Hematopoietic multipotent progenitor cell treated with erythropoietin and hydrocortisone succinate and interleukin-3 and kit ligand, for 8 days (in vitro differentiated cells): Measurements from ENCODE around the gene TMEM30B.
"Not testable (repeated sequence)": the region's sequence is repeated elsewhere in the genome, so short reads cannot be mapped to it uniquely, and the experiment has no call there.

Experiments used
- DNase-seq: peaks from one replicate; pipeline ENCODE4 v3.0.0-alpha.2; 2015

The TMEM30B gene

GRCh38 chr14:61264010-61264571, 17.0 kb downstream of the TMEM30B start:
- DNase-seq: no peak

DNA sequence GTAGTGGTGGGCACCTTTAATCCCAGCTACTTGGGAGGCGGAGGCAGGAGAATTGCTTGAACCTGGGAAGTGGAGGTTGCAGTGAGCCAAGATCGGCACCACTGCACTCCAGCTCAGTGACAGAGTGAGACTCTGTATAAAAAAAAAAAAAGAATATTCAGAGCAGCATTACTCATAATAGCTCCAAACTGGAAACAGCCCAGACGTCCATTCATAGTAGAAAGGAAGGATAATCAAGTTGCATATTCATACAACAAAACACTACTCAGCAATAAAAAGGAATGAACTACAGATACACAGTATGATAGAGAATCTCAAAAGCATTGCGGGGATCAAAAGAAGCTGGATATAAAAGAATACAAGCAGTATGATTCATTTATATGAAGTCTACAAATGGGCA, 19.1 kb downstream of the TMEM30B start:
- DNase-seq: no peak

DNA sequence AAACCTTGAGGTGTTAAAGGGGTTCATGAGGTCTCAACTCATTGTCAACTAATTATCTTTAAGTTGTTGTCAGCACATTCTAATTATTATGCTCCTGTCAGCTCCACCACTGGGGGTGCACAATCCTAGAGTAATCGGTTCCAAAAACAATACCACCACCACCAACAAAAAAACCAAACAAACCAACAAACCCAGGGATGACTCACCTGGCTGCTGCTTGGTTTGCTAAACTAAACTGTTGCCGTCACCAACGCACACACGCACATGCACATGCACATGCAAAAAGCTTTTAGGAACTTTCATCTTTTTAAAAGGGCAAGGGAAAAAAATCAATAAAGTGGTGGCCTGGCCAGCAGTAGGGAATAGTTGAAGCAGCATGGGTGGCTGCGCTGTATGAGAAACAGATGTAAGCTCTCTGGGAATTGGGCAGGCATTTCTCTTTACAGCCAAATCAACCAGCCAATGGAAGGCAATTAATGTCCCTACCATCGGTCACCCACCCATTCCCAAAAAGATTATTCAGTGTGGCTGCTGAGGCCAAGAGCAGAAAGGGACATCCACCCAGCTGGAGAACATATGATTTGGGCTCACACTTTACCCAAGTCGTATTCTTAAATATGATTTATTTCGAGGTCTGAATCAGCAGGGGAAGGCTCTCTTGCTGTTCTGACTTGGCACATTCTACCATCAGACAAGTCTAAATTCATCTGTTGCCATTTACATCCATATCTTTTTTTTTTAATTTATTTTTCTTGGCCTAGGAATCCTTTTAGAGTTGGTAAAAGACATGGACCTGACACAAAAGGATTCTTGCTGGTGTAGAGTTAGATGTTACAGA, 20.0 kb downstream of the TMEM30B start:
- no peak for DNase-seq

DNA sequence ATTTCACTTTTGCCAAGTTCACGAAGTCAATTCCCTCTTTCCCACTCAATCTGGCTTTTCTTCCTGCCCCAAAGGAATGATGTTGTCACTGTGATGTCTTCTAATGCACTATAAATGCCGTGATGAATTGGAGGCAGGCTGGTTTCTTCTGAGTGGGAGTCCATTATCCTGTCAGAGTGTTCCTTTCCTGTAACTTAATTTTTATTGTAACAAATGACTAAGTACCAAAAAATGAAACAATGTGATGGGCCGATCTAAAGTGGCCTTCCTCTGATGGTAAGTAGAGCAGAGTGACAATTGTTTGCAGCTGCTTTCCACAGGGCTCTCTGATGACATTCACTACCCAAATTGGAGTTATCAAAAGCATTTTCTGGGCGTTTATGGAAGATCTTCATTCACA, 22.2 kb downstream of the TMEM30B start:
- DNase-seq: no peak

DNA sequence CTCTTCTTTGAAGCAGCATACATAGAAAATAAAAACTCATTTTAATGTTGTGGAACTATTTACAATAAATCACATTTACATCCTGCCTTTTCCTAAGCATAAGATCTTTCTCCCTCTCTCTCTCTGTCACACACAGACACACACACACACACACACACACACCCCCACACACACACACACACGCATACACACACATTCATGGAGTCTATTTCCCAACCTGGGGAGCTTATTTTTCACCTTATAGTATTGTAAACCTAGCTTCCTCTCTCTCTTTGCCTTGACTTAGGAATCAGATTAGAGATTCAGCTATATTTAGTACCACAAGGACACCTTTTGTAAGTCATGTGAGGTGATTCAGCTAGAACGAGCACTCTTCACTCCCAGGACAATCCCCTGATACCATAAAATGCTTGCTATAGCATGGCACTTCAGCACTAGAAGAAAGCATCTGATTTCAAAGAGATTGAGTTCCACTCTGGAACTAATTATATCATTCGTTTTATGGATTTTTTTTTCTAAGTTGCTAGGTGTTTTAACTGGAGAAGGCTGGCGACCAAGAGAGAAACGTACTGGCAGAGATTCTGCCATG, 23.6 kb downstream of the TMEM30B start:
- no peak for DNase-seq

DNA sequence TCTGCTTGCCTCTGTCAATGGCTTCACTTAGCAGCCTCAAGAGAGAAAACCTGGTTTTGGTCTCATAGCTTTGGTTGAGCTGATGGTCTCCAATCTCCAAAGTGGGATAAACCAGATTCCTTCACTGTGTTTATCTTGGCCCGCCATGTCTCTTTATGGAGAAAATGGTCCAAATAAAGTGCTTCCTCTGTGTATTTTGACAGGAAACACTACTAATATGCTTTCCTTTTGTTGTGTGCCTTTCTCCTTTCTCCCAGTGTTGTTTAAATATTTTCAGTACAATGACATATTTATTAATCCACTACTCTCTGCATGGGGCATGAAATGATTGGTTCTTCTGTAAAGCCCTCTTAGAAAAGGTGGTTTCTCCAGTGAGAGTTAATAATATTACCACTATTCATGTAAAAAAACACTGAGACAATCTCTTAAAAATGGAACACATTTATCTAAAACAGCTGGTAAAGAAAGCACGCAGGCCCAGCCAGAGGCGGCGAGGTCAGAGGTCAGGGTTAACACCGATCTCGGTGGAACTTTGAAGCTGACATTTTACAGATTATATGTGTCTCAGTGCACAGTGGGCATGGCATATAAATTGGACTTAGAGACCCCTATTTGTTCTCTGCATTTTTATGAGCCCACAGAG, 24.2 kb downstream of the TMEM30B start:
- DNase-seq: no peak

GRCh38 chr14:61255968-61256367, 25.2 kb downstream of the TMEM30B start:
- no peak for DNase-seq

DNA sequence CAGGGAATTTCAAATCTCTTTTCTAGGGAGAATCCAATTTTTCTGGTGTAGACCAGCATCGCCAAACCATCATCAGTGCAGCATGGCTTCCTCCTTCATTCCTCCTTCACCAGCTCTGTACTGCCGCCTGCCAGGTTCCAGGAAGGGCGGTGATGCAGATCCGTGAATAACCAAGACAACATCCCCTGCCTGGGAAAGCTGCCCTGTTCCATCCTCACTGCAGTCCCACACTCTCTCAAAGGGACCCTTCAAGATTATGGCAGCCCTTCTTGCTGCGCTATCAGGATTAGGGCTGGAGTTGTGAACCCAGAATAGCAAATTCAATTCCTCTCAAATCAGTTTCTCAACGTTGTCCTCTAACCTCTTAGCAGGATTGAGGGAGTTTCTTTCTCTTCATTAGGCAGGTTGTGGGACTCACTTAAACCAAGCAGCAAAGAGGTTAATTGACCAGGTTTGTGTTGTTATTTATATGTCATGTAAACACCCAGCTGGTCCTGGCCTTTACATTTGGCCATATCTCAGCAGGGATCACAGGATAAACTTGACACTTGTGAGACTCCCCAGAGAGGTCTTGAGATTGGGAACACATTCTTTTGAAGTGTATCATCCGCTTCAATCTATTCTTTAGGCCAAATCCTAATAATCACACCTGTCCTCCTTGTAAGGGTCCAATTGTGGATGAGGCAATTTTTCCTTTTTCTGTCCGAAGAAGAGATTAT, 26.2 kb downstream of the TMEM30B start:
- DNase-seq: no peak

DNA sequence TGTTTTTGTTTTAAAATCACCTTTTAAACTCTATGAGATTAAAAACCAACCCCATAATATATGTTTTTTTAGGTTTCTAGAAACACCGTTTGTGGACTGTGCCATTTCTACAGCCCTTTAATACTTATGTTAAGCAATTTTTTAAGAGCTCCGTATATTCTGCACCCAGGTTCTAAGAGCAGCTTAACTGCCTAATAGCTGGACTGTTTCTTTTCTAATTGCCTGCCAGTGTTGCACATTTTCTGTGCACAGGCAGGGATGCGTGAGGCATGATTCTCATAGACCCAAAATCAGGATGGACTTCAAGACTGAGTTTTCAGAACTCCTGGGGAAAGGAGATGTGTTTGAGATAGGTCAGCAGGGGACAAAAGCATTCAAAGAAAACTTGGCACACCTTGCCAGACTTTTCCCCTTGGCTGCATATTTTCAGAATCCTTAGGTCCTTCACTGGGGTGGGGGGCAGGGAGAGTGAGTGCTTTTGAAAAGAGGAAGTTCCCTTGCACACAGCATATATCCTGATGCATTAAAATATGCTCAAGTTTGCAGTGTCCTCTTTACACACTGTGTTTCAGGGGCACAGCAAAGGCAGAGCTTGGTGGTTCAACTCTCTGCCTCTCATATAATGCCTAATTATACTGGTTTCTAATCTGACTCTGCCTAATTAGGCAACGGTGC, 27.9 kb downstream of the TMEM30B start:
- DNase-seq: no peak

- peak; percentile 79 for DNase-seq
Measured at GRCh38 chr14:61252369-61253063, 28.6 kb downstream of the TMEM30B start.

DNA sequence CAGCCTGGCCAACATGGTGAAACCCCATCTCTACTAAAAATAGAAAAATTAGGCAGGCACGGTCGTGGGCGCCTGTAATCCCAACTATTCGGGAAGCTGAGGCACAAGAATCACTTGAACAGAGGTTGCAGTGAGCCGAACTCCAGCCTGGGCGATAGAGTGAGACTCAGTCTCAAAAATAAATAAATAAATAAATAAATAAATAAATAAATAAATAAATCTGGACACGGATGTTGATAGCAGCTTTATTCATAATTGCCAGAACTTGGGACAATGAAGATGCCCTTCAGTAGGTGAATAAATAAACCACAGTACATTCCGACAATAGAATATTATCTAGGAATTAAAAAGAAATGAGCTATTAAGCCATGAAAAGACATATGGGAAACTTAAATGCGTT, 31.1 kb downstream of the TMEM30B start:
- DNase-seq: no peak

DNA sequence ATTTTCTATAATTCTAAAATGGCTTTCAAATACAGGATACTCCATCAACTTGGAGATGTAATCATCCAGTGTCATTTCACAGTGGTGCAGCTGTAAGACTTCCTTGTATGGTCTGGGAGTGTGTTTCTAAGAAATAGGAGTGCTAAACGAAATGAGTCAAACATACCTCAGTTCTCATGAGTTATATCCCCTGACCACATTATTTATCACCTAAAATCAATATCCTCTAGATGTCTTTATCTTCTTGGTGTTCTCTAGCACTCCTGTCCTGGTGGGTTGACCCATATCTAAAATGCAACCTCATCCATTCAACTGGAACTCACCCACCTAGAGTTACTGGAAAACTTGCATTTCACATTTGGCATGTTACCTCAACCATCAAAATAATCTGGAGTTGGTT, 33.2 kb downstream of the TMEM30B start:
- DNase-seq: no peak

DNA sequence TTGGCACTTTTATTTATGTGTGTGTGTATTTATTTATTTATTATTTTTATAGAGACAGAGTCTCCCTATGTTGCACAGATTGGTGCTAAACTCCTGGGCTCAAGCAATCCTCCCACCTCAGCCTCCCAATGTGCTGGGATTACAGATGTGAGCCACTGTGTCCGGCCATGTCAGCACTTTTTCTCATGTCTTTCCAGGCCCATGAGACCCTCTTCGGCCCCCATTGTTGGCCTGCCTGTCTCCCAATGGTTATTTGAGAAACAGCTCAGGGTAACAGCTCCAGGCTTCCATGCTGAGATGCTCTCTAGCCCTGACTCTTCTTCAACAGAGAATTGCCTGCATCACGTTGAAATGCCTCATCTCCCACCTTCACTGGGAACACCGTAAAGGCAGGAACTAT, 34.4 kb downstream of the TMEM30B start:
- no peak for DNase-seq

- no peak for DNase-seq
Measured at GRCh38 chr14:61244009-61244408, 37.1 kb downstream of the TMEM30B start.

GRCh38 chr14:61240206-61240605, 40.9 kb downstream of the TMEM30B start:
- no peak for DNase-seq

GRCh38 chr14:61239285-61239684, 41.9 kb downstream of the TMEM30B start:
- not testable (repeated sequence) for DNase-seq

GRCh38 chr14:61238611-61239245, 42.4 kb downstream of the TMEM30B start:
- no peak for DNase-seq

- no peak for DNase-seq
Measured at GRCh38 chr14:61234215-61234916, 46.8 kb downstream of the TMEM30B start.

- DNase-seq: no peak
Measured at GRCh38 chr14:61233436-61233956, 47.6 kb downstream of the TMEM30B start.

- DNase-seq: no peak
Measured at GRCh38 chr14:61231810-61232209, 49.3 kb downstream of the TMEM30B start.
